Left ventricle myocardium superior (tissue), 1 donor: ENCODE measurements around the gene PXDN. TPM values are rescaled to one million over a fixed set of nuclear protein-coding genes. Genes with fewer than 3 reads are reported as not detected.
"Not testable (repeated sequence)": the region's sequence is repeated elsewhere in the genome, so short reads cannot be mapped to it uniquely, and the experiment has no call there.

ENCODE experiments used
- ATAC-seq: fragments of 200-7000 bp; cut with Tn5 transposase; one replicate; pipeline ENCODE4 v1.9.1; 2020; ENCODE audit warnings: mild to moderate bottlenecking, moderate library complexity
- DNase-seq: peaks from one replicate; pipeline ENCODE4 v3.0.0-alpha.2; 2020
- intact Hi-C: fragments of 100-400 bp; cut with micrococcal nuclease; formaldehyde crosslinking; loops from one replicate; pipeline ENCODE4 v1.11.0; 2022
- total RNA-seq: library from RNA; stranded (reverse); fragmentation: NEBNext Ultra II Directional; extraction: Animal tissue kit (Norgen Biotek cat#: 25700); gene quantifications from one replicate; pipeline ENCODE4 v1.2.1, GENCODE V29; 2021
- donor health status: DM: no; HTN: yes; CAD: no; lungs with severe emphysema.

The PXDN gene
- total RNA-seq, 1 donor from 2014 or later: 18.5 TPM

GRCh38 chr2:1715184-1716013 is 28.9 kb downstream of the PXDN start:
- DNase-seq: peak; percentile 47
- intact Hi-C loops: no loop called here
- ATAC-seq: peak; percentile 33

GRCh38 chr2:1714291-1715064 is 29.8 kb downstream of the PXDN start:
- DNase-seq (no peak), ATAC-seq (no peak)
- intact Hi-C loops: no loop called here

- intact Hi-C loops: no loop called here
- ATAC-seq (no peak), DNase-seq (no peak)
Measured at GRCh38 chr2:1713839-1714236, 30.5 kb downstream of the PXDN start.

GRCh38 chr2:1713142-1713838 is 31.0 kb downstream of the PXDN start:
- intact Hi-C loops: no loop called here
- DNase-seq (no peak), ATAC-seq (no peak)

- ATAC-seq (no peak), DNase-seq (no peak)
- intact Hi-C loops: no loop called here
Measured at GRCh38 chr2:1709946-1710560, 34.3 kb downstream of the PXDN start.

- no peak for ATAC-seq
- DNase-seq: no peak
- intact Hi-C loops: no loop called here
Measured at GRCh38 chr2:1709335-1709605, 35.0 kb downstream of the PXDN start.

- ATAC-seq (peak; percentile 49), DNase-seq (peak; percentile 51)
- intact Hi-C loops: no loop called here
Measured at GRCh38 chr2:1708476-1709334, 35.6 kb downstream of the PXDN start.

GRCh38 chr2:1707771-1708418 is 36.4 kb downstream of the PXDN start:
- intact Hi-C loops: no loop called here
- ATAC-seq (peak; percentile 85), DNase-seq (peak; percentile 87)

GRCh38 chr2:1706089-1706841 is 38.0 kb downstream of the PXDN start:
- DNase-seq, intact Hi-C loops, ATAC-seq: not testable (repeated sequence)

GRCh38 chr2:1705557-1706076 is 38.7 kb downstream of the PXDN start:
- intact Hi-C loops: no loop called here
- DNase-seq (no peak), ATAC-seq (no peak)

GRCh38 chr2:1704631-1705556 is 39.4 kb downstream of the PXDN start:
- DNase-seq (no peak), ATAC-seq (no peak)
- intact Hi-C loops: no loop called here

GRCh38 chr2:1702186-1702565 is 42.1 kb downstream of the PXDN start:
- ATAC-seq (no peak), DNase-seq (no peak)
- intact Hi-C loops: no loop called here

- ATAC-seq (no peak), DNase-seq (no peak)
- intact Hi-C loops: no loop called here
Measured at GRCh38 chr2:1701556-1702185, 42.6 kb downstream of the PXDN start.

- no peak for DNase-seq
- intact Hi-C loops: no loop called here
- ATAC-seq: no peak
Measured at GRCh38 chr2:1701020-1701419, 43.3 kb downstream of the PXDN start.

GRCh38 chr2:1700427-1700826 is 43.9 kb downstream of the PXDN start:
- intact Hi-C loops, ATAC-seq, DNase-seq: not testable (repeated sequence)
